ENCODE data around the gene HDGF. TPM values are rescaled to one million over a fixed set of nuclear protein-coding genes. Genes with fewer than 3 reads are reported as not detected.

The HDGF gene
- total and polyA plus RNA-seq, 9 of the 15 experiments (the other 6 are each of a cell fraction or from before 2014, with no cell fraction given) = 38.8 to 601 (median 400) TPM

DNA sequence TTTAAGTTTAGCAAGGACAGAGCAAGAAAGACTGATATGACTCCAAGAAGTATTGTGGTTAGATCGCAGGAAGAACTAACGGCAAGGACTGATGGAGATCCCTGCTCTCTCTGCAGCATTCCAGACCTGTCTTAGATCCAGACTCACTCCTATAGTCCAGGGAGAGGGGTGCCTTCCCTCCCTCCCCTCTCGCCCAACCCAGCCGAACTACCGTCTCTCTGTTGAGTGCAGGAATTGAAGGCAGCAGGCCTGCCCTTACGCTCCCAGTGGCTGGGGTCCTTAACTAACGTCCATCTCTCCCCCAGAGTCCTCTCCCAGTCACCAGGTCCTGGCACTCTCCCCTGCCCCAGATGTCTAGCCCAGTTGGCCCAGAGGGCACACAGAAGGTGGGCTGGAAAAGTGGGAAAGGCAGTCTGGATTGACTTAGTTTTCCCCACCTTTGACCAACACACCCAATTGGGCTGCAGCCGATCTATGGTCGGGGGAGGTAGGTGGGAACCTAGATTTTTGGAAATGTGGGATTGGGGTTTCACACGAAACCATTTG is 47.2 kb downstream of the HDGF start:
- CTCF ChIA-PET (ENCODE audit: low intra/inter-chr PET ratio) = interaction anchor here (1.4 to 4.4 kb wide), 2 partner anchors 15 to 76 kb away, joined by 4 to 64 read pairs; no protein-coding TSS in a partner anchor
- TF ChIP-seq, protein P1, sequence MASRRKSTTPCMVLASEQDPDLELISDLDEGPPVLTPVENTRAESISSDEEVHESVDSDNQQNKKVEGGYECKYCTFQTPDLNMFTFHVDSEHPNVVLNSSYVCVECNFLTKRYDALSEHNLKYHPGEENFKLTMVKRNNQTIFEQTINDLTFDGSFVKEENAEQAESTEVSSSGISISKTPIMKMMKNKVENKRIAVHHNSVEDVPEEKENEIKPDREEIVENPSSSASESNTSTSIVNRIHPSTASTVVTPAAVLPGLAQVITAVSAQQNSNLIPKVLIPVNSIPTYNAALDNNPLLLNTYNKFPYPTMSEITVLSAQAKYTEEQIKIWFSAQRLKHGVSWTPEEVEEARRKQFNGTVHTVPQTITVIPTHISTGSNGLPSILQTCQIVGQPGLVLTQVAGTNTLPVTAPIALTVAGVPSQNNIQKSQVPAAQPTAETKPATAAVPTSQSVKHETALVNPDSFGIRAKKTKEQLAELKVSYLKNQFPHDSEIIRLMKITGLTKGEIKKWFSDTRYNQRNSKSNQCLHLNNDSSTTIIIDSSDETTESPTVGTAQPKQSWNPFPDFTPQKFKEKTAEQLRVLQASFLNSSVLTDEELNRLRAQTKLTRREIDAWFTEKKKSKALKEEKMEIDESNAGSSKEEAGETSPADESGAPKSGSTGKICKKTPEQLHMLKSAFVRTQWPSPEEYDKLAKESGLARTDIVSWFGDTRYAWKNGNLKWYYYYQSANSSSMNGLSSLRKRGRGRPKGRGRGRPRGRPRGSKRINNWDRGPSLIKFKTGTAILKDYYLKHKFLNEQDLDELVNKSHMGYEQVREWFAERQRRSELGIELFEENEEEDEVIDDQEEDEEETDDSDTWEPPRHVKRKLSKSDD (conservative IDR thresholded peaks at IDR 0.05; ENCODE audit: low read length) = no peak
- TF ChIP-seq STAT5B (CRISPR knock-in tag; IDR thresholded peaks at IDR 0.05) (no peak), ZNF3 (CRISPR knock-in tag; IDR thresholded peaks at IDR 0.05) (no peak)
- Histone ChIP-seq H3K4me3 (no peak overlapping the region), H2AFZ (ENCODE audit: low read depth, low read length) (no peak overlapping the region), H3K79me2 (ENCODE audit: control insufficient read depth, insufficient read depth, low read length) (no peaks in the 10 kb centered on the region), H4K20me1 (replicated peaks; ENCODE audit: control insufficient read depth, insufficient read depth, low read length) (no peaks in the 10 kb centered on the region), H3K4me2 (ENCODE audit: insufficient read depth, low read length) (no peak overlapping the region), H3K9ac (ENCODE audit: insufficient read depth in 1 of 2, low read depth in 2 of 2, low read length in 2 of 2) (peak overlapping the region in 1 of 2 experiments; percentile 54; a peak in 1 of 4 replicates), H3K9me1 (ENCODE audit: control insufficient read depth, insufficient read depth, low read length) (no peaks in the 10 kb centered on the region), H3K27ac (ENCODE audit: extremely low read depth, low read depth, low read length) (no peak overlapping the region), H3K4me1 (replicated peaks in 1 of 2; ENCODE audit: control insufficient read depth in 2 of 2, insufficient read depth in 2 of 2, low read length in 2 of 2) (peaks cover 15 to 36% of the 10 kb centered on the region in 2 experiments; a peak in 4 of 5 replicates), H3K27me3 (ENCODE audit: control insufficient read depth in 2 of 2, insufficient read depth in 2 of 2, low read length in 2 of 2) (no peaks in the 10 kb centered on the region), H3K9me3 (replicated peaks; ENCODE audit: control insufficient read depth, insufficient read depth, low read depth, low read length) (no peaks in the 10 kb centered on the region), H3K36me3 (ENCODE audit: control insufficient read depth, insufficient read depth, low read length) (no peaks in the 10 kb centered on the region)
- in situ Hi-C loops (cut with MboI) = no loop called here
- no TSS peak for BruUV-seq (replicated peaks)
- FAIRE-seq = no peak
- no peak for ATAC-seq
- WGBS (ENCODE audit: insufficient coverage, low coverage, missing lambda C conversion rate) = 57% methylated on average over 7 of the region's 10 CpGs
- POLR2A ChIA-PET = interaction anchor here (1.0 to 1.6 kb wide), 2 partner anchors 15 to 42 kb away, joined by 3 to 10 read pairs; no protein-coding TSS in a partner anchor
- intact Hi-C loops (cut with micrococcal nuclease) = no loop called here
- DNase-seq (ENCODE audit: extremely low read depth in 1 of 4, low spot score in 3 of 4) = no peak

Data from K562 (cell line).